GM12874 (cell line): ENCODE results near the gene HSD17B10.

Experiments used
- CTCF ChIP-seq: IDR thresholded peaks from 2 replicates; pipeline ENCODE4 v1.5.1; 2011; ENCODE audit warnings: low read depth, mild to moderate bottlenecking, control low read depth, low read length, moderate library complexity; ENCODE audit not compliant: insufficient read depth

The HSD17B10 gene

GRCh38 chrX:53433651-53434639 lies at the start of gene HSD17B10:
TSS of gene HSD17B10 (minus strand) at chrX:53434370. CDS start at chrX:53434345, 25 bp downstream.
- TF ChIP-seq CTCF, result no peak

GRCh38 chrX:53483416-53483815 lies 49.2 kb upstream of the HSD17B10 start:
- TF ChIP-seq CTCF, result no peak

DNA sequence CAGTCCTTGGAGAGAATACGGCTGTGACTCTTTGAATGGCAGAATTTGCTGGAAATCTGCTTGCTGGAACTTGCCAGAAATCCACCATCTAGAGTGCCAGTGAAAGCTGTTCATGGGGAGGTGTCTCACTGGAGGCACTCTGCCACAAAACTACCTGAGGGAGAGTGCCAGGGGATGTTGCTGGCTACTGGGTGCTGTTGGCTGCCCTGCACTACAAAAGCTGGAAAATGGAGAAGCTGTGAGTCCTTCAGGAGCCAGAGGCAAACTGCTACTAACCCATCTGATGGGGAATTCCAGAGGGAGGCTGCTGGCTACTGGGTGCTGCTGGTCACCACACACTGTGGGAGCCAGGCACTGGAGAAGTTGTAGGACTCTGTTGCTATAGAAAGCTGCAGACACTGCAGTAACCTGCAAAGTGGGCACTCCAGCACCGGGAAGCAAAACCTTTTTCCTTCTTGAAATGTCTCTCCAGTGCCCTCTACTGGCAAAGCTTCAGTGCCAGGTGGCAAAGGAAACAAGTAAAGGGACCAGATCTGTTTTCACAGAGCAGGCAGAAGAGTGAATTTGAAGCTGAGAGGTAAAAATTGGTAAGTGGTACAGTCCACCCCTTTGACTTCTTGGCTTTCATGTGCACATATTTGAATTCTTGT lies 47.8 kb upstream of the HSD17B10 start:
- TF ChIP-seq CTCF, result peak; percentile 56

GRCh38 chrX:53481093-53481492 lies 46.9 kb upstream of the HSD17B10 start:
- peak; percentile 26; the same call in 1 of the 2 replicates for TF ChIP-seq CTCF

- TF ChIP-seq CTCF, result no peak
Observed at GRCh38 chrX:53479301-53479700, 45.1 kb upstream of the HSD17B10 start.

DNA sequence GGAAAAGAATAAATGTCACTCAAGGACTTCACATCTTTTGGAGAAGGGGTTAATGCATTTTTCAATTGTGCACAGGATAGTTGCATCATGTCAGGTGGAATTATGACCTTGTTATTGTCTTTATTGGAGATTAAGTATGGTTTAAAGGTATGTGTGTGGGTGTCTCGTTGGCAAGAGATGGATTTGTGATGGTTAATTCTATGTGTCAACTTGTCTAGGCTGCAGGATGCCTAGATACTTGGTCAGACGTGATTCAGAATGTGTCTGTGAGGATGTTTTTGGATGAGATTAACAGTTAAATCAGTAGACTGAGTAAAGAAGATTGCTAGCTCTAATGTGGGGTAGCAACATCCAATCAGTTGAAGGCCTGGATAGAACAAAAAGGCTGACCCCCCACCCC lies 42.2 kb upstream of the HSD17B10 start:
- no peak for TF ChIP-seq CTCF

DNA sequence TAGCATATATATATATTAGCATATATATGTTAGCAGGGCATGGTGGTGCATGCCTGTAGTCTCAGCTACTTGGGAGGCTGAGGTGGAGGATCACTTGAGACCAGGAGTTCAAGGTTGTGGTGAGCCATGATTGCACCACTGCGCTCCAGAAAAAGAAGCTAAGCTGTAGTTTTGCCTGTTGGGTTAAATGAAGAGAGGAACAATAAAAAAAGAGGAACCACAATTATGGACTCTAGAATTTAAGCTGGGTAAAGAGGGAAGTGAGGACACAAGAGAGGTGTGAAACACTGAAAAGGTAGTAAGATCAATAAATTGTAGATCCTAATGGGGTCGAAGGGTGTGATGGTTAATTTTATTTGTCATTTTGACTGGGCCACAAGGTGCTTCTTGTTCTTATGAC lies 40.5 kb upstream of the HSD17B10 start:
- TF ChIP-seq CTCF, result no peak
